HG02884 (cell line): ENCODE measurements around the gene VEPH1.

Experiments
- ATAC-seq: cut with Tn5 transposase; IDR thresholded peaks from one replicate; pipeline ENCODE4 v1.9.1; 2021; ENCODE audit warnings: mild to moderate bottlenecking, moderate library complexity; ENCODE audit not compliant: unreplicated experiment

VEPH1 gene

GRCh38 chr3:157393113-157393512 is 110.1 kb downstream of the VEPH1 start:
- ATAC-seq = no peak

- ATAC-seq = no peak
These were observed 111.1 kb downstream of the VEPH1 start for GRCh38 chr3:157392104-157392503.

GRCh38 chr3:157390713-157391515 is 112.3 kb downstream of the VEPH1 start:
- ATAC-seq = no peak

- no peak for ATAC-seq
These were observed 114.2 kb downstream of the VEPH1 start for GRCh38 chr3:157388976-157389375.

- ATAC-seq = no peak
These were observed 115.3 kb downstream of the VEPH1 start for GRCh38 chr3:157387708-157388435.

GRCh38 chr3:157384491-157384890 is 118.7 kb downstream of the VEPH1 start:
- ATAC-seq = no peak

GRCh38 chr3:157384031-157384430 is 119.2 kb downstream of the VEPH1 start:
- ATAC-seq = no peak

- no peak for ATAC-seq
These were observed 121.6 kb downstream of the VEPH1 start for GRCh38 chr3:157381606-157382005.

- ATAC-seq = no peak
These were observed 123.6 kb downstream of the VEPH1 start for GRCh38 chr3:157379525-157380140.

GRCh38 chr3:157376603-157377300 is 126.5 kb downstream of the VEPH1 start:
- no peak for ATAC-seq

- ATAC-seq = no peak
These were observed 127.8 kb downstream of the VEPH1 start for GRCh38 chr3:157375342-157375986.

- no peak for ATAC-seq
These were observed 128.3 kb downstream of the VEPH1 start for GRCh38 chr3:157374933-157375332.

GRCh38 chr3:157373783-157374182 is 129.4 kb downstream of the VEPH1 start:
- no peak for ATAC-seq

- no peak for ATAC-seq
These were observed 132.3 kb downstream of the VEPH1 start for GRCh38 chr3:157370867-157371266.

- no peak for ATAC-seq
These were observed 133.3 kb downstream of the VEPH1 start for GRCh38 chr3:157369727-157370421.

- no peak for ATAC-seq
These were observed 135.0 kb downstream of the VEPH1 start for GRCh38 chr3:157368171-157368570.

GRCh38 chr3:157363393-157363792 is 139.8 kb downstream of the VEPH1 start:
- no peak for ATAC-seq

GRCh38 chr3:157362348-157362747 is 140.9 kb downstream of the VEPH1 start:
- no peak for ATAC-seq

- ATAC-seq = no peak
These were observed 143.2 kb downstream of the VEPH1 start for GRCh38 chr3:157360044-157360443.

GRCh38 chr3:157356541-157356940 is 146.7 kb downstream of the VEPH1 start:
- no peak for ATAC-seq
